Bronchial epithelial cell (primary cell): ENCODE data around the gene PDE11A. TPM values are rescaled to one million over a fixed set of nuclear protein-coding genes. Genes with fewer than 3 reads are reported as not detected.

Experiments
- DNase-seq: peaks from one replicate; pipeline ENCODE4 v3.0.0-alpha.2; 2010; ENCODE audit warnings: low read depth
- FAIRE-seq: peaks from 2 replicates; lab custom pipeline; 2011; peaks lifted over from hg19 to GRCh38; lab: Jason Lieb, UNC
- H3K27me3 ChIP-seq: 2 replicates; pipeline ENCODE4 v1.5.1; 2011; ENCODE audit warnings: low read length; ENCODE audit not compliant: control insufficient read depth, insufficient read depth
- H3K36me3 ChIP-seq: 2 replicates; pipeline ENCODE4 v1.5.1; 2011; ENCODE audit warnings: low read length; ENCODE audit not compliant: control insufficient read depth, insufficient read depth
- H3K4me3 ChIP-seq: 2 replicates; pipeline ENCODE4 v1.5.1; 2011; ENCODE audit warnings: mild to moderate bottlenecking, low read depth, low read length, control low read depth
- total RNA-seq: library from RNA; depleted of rRNA; stranded (reverse); fragments of >200 nt; gene quantifications from 2 replicates; pipeline ENCODE4 v1.2.1, GENCODE V29; 2014
- TF ChIP-seq, protein P1 (sequence below): IDR thresholded peaks from 2 replicates; pipeline ENCODE4 v1.5.1; 2011; ENCODE audit warnings: mild to moderate bottlenecking, moderate library complexity, low read length, control low read depth, inconsistent platforms; ENCODE audit not compliant: insufficient read depth, severe bottlenecking

The PDE11A gene
- total RNA-seq, 1 donor from 2014 or later, result not detected

DNA sequence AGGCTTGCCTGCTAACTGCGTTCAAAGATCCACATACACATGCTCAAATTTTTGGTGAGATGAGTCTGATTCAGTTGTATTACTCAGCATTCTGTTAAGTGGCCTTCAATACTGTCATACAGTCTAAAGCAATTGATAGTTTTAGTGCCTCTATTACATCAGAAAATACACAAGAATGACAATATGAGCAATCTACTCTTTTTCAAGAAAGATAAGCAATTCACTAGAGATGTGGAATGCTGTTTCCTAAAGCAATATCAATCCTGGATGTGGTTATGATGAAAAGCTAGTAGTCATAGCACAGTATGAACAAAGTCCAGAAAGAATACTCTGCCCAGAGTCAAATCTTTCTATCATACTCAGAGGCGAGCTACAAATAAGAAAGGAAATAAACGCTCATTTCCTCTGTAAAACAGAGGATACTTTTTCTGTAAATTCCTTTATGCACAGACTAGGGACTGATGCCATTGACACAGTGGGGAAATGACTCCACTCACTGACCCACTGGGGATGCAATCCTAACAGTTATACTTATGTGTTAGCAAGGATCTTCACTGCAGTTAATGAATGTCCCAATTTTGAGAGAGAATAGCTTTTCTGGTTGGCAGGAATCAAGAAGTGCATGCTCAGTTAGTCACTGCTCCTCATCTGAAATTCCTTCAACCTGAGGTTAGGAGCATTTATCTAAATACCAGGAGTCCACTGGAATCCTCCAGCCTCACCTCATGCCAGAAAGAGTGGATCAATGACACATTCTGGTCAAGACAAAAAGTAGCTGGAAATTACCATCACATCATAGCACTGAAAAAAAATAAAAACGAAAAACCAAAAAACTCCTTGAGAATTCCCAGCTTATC, 83.3 kb downstream of the PDE11A start:
- Histone ChIP-seq H3K4me3 (no peak overlapping the region), H3K27me3 (peaks cover 1% of the 10 kb centered on the region), H3K36me3 (no peaks in the 10 kb centered on the region)
- TF ChIP-seq, protein P1, sequence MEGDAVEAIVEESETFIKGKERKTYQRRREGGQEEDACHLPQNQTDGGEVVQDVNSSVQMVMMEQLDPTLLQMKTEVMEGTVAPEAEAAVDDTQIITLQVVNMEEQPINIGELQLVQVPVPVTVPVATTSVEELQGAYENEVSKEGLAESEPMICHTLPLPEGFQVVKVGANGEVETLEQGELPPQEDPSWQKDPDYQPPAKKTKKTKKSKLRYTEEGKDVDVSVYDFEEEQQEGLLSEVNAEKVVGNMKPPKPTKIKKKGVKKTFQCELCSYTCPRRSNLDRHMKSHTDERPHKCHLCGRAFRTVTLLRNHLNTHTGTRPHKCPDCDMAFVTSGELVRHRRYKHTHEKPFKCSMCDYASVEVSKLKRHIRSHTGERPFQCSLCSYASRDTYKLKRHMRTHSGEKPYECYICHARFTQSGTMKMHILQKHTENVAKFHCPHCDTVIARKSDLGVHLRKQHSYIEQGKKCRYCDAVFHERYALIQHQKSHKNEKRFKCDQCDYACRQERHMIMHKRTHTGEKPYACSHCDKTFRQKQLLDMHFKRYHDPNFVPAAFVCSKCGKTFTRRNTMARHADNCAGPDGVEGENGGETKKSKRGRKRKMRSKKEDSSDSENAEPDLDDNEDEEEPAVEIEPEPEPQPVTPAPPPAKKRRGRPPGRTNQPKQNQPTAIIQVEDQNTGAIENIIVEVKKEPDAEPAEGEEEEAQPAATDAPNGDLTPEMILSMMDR, result no peak
- DNase-seq, result no peak
- no peak for FAIRE-seq

GRCh38 chr2:177984749-177985148, 87.8 kb downstream of the PDE11A start:
- H3K36me3 ChIP-seq, result no peaks in the 10 kb centered on the region
- no peak for DNase-seq
- no peak overlapping the region for H3K4me3 ChIP-seq
- H3K27me3 ChIP-seq, result peaks cover 1% of the 10 kb centered on the region
- no peak for FAIRE-seq
- TF ChIP-seq, protein P1, result no peak

GRCh38 chr2:177983183-177983788, 89.3 kb downstream of the PDE11A start:
- TF ChIP-seq, protein P1, result peak; percentile 75
- H3K27me3 ChIP-seq, result peaks cover 1% of the 10 kb centered on the region
- no peak overlapping the region for H3K4me3 ChIP-seq
- DNase-seq, result peak; percentile 62
- FAIRE-seq, result no peak
- H3K36me3 ChIP-seq, result no peaks in the 10 kb centered on the region

GRCh38 chr2:177972782-177973181, 99.8 kb downstream of the PDE11A start:
- FAIRE-seq (no peak), DNase-seq (no peak)
- Histone ChIP-seq H3K4me3 (no peak overlapping the region), H3K27me3 (no peaks in the 10 kb centered on the region), H3K36me3 (no peaks in the 10 kb centered on the region)
- TF ChIP-seq, protein P1, result no peak

GRCh38 chr2:177972123-177972522, 100.5 kb downstream of the PDE11A start:
- TF ChIP-seq, protein P1, result no peak
- DNase-seq, result no peak
- no peaks in the 10 kb centered on the region for H3K36me3 ChIP-seq
- H3K4me3 ChIP-seq, result no peak overlapping the region
- no peaks in the 10 kb centered on the region for H3K27me3 ChIP-seq
- no peak for FAIRE-seq
